Calu3 (cell line): ENCODE data around the gene RIN3. TPM values are rescaled to one million over a fixed set of nuclear protein-coding genes. Genes with fewer than 3 reads are reported as not detected.
"Not testable (repeated sequence)": the region's sequence is repeated elsewhere in the genome, so short reads cannot be mapped to it uniquely, and the experiment has no call there.

Experiments
- BruUV-seq: library from RNA; stranded (reverse); fragments of 400-500 nt; replicated peaks from 2 replicates; lab custom pipeline; 2021; lab: Mats Ljungman, UMichigan
- CTCF ChIA-PET: fragments of 300-600 bp; sonication (Branson Sonifier 250); formaldehyde crosslinking; loops from one replicate; lab custom pipeline; 2022; ENCODE audit warnings: antibody characterized with exemption; lab: Charles Lee
- DNase-seq: peaks from one replicate; pipeline ENCODE4 v3.0.0; 2022
- H3K27ac Mint-ChIP-seq: one replicate; pipeline ENCODE4 v1.8.0; 2022; ENCODE audit warnings: mixed read lengths; ENCODE audit not compliant: unreplicated experiment
- H3K27me3 Mint-ChIP-seq: one replicate; pipeline ENCODE4 v1.8.0; 2022; ENCODE audit warnings: mixed read lengths; ENCODE audit not compliant: unreplicated experiment
- H3K36me3 Mint-ChIP-seq: one replicate; pipeline ENCODE4 v1.8.0; 2022; ENCODE audit warnings: mild to moderate bottlenecking, moderate library complexity, mixed read lengths; ENCODE audit not compliant: insufficient read depth, unreplicated experiment
- H3K4me1 Mint-ChIP-seq: one replicate; pipeline ENCODE4 v1.8.0; 2022; ENCODE audit warnings: mild to moderate bottlenecking, low read depth, mixed read lengths; ENCODE audit not compliant: unreplicated experiment
- H3K4me3 Mint-ChIP-seq: one replicate; pipeline ENCODE4 v1.8.0; 2022; ENCODE audit warnings: mild to moderate bottlenecking, low read depth, moderate library complexity, mixed read lengths; ENCODE audit not compliant: unreplicated experiment
- H3K9me3 Mint-ChIP-seq: one replicate; pipeline ENCODE4 v1.8.0; 2022; ENCODE audit warnings: low read depth, mixed read lengths; ENCODE audit not compliant: unreplicated experiment
- intact Hi-C: fragments of 100-400 bp; cut with micrococcal nuclease; formaldehyde crosslinking; loops from one replicate; pipeline ENCODE4 v1.10.0; 2022; ENCODE audit not compliant: unreplicated experiment
- total RNA-seq: library from RNA; stranded (reverse); gene quantifications from 2 replicates; pipeline ENCODE4 v1.2.3, GENCODE V29; 2022
- TF ChIP-seq, protein P1 (sequence below): fragments of 200-600 bp; IDR thresholded peaks from one replicate; pipeline ENCODE4 v1.8.0; 2022; ENCODE audit warnings: antibody characterized with exemption; ENCODE audit not compliant: unreplicated experiment

The RIN3 gene
- total RNA-seq, 1 experiment from 2014 or later, result 13.8 TPM

- Mint-ChIP-seq H3K4me3 (no peak overlapping the region), H3K4me1 (no peaks in the 10 kb centered on the region), H3K36me3 (no peaks in the 10 kb centered on the region), H3K27ac (no peak overlapping the region), H3K9me3 (no peaks in the 10 kb centered on the region), H3K27me3 (no peaks in the 10 kb centered on the region)
- TF ChIP-seq, protein P1, sequence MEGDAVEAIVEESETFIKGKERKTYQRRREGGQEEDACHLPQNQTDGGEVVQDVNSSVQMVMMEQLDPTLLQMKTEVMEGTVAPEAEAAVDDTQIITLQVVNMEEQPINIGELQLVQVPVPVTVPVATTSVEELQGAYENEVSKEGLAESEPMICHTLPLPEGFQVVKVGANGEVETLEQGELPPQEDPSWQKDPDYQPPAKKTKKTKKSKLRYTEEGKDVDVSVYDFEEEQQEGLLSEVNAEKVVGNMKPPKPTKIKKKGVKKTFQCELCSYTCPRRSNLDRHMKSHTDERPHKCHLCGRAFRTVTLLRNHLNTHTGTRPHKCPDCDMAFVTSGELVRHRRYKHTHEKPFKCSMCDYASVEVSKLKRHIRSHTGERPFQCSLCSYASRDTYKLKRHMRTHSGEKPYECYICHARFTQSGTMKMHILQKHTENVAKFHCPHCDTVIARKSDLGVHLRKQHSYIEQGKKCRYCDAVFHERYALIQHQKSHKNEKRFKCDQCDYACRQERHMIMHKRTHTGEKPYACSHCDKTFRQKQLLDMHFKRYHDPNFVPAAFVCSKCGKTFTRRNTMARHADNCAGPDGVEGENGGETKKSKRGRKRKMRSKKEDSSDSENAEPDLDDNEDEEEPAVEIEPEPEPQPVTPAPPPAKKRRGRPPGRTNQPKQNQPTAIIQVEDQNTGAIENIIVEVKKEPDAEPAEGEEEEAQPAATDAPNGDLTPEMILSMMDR, result no peak
- no TSS peak for BruUV-seq
- CTCF ChIA-PET, result no interaction called here
- intact Hi-C loops, result no loop called here
- DNase-seq, result no peak
Observed at GRCh38 chr14:92529903-92530302, 16.3 kb downstream of the RIN3 start.

- Mint-ChIP-seq H3K27me3 (no peaks in the 10 kb centered on the region), H3K27ac (no peak overlapping the region), H3K4me1 (peaks cover 5% of the 10 kb centered on the region), H3K4me3 (no peak overlapping the region), H3K9me3 (no peaks in the 10 kb centered on the region), H3K36me3 (no peaks in the 10 kb centered on the region)
- DNase-seq, result no peak
- TF ChIP-seq, protein P1, result no peak
- CTCF ChIA-PET, result no interaction called here
- intact Hi-C loops, result no loop called here
- BruUV-seq, result no TSS peak
Observed at GRCh38 chr14:92531106-92531873, 17.7 kb downstream of the RIN3 start.

DNA sequence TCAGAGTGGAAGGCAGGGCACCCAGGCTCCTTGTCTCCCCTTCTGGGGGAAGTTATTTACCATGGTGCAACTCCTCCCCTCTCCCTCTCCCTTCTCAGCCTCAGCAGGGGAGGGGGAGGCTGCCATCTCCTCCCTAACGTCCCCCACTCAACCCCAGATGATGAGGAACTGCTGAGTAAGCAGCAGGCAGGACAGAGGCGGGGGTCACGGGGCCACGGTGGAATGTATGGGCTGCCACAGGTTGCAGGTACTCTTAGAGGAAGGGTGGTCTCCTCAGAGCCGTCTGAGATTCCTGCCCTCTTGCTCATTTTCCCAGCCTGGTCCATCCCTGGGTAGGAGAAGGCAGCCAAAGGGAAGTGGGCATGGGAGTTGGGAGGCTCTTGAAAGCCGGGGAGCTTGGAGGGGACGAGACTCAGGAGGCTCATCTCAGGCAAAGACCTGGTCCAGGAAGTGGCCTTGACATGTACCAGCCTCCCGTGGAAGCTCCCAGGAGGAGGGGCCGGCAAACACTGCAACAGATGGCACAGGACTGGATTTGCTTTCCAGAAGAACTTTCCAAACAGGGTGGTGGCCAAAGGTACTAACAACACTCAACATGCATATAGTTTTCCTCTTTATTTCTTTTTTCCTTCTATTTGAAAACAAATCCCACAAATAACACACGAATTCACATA, 19.0 kb downstream of the RIN3 start:
- no TSS peak for BruUV-seq
- DNase-seq, result no peak
- TF ChIP-seq, protein P1, result no peak
- intact Hi-C loops, result no loop called here
- peaks cover 7% of the 10 kb centered on the region for H3K4me1 Mint-ChIP-seq
- H3K27me3 Mint-ChIP-seq, result no peaks in the 10 kb centered on the region
- H3K9me3 Mint-ChIP-seq, result no peaks in the 10 kb centered on the region
- CTCF ChIA-PET, result no interaction called here
- H3K27ac Mint-ChIP-seq, result no peak overlapping the region
- no peaks in the 10 kb centered on the region for H3K36me3 Mint-ChIP-seq
- H3K4me3 Mint-ChIP-seq, result no peak overlapping the region

GRCh38 chr14:92534932-92535643, 21.5 kb downstream of the RIN3 start:
- H3K4me1 Mint-ChIP-seq, result peaks cover 7% of the 10 kb centered on the region
- no peak for DNase-seq
- BruUV-seq, result no TSS peak
- H3K27ac Mint-ChIP-seq, result no peak overlapping the region
- H3K9me3 Mint-ChIP-seq, result no peaks in the 10 kb centered on the region
- no peak overlapping the region for H3K4me3 Mint-ChIP-seq
- intact Hi-C loops, result no loop called here
- TF ChIP-seq, protein P1, result no peak
- H3K27me3 Mint-ChIP-seq, result no peaks in the 10 kb centered on the region
- no peaks in the 10 kb centered on the region for H3K36me3 Mint-ChIP-seq
- CTCF ChIA-PET, result interaction anchor here (0.7 kb wide), 1 partner anchor 10 kb away, joined by 6 read pairs; no protein-coding TSS in a partner anchor

DNA sequence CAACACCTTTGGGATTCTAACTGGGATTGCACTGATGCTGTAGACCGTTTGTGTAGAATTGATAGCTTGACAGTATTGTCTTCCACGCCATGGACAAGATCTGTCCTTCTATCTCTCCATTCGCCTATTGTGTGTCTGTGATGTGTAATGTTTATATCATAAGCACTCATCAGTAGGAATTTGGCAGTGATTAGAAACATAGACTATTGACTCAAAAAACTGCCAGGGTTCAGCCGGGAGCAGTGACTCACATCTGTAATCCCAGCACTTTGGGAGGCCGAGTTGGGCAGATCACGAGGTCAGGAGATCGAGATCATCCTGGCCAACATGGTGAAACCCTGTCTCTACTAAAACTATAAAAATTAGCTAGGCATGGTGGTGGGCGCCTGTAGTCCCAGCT, 22.6 kb downstream of the RIN3 start:
- DNase-seq, BruUV-seq, H3K36me3 Mint-ChIP-seq, H3K27ac Mint-ChIP-seq, intact Hi-C loops, H3K27me3 Mint-ChIP-seq, H3K9me3 Mint-ChIP-seq, H3K4me3 Mint-ChIP-seq: not testable (repeated sequence)
- CTCF ChIA-PET, result interaction anchor here (0.7 kb wide), 1 partner anchor 10 kb away, joined by 5 read pairs; no protein-coding TSS in a partner anchor
- peaks cover 18% of the 10 kb centered on the region for H3K4me1 Mint-ChIP-seq
